Activated CD4-positive, alpha-beta T cell treated with anti-CD3 and anti-CD28 coated beads for 4 hours (primary cell): ENCODE measurements around the gene AMELY.
"Not testable (repeated sequence)": the region's sequence is repeated elsewhere in the genome, so short reads cannot be mapped to it uniquely, and the experiment has no call there.

Experiments used
- DNase-seq, 2 donors: peaks; one replicate each; pipeline ENCODE4 v3.0.0-alpha.2; 2020

AMELY gene, protein sequence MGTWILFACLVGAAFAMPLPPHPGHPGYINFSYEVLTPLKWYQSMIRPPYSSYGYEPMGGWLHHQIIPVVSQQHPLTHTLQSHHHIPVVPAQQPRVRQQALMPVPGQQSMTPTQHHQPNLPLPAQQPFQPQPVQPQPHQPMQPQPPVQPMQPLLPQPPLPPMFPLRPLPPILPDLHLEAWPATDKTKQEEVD

GRCh38 chrY:6911253-6911881 is at the start of gene AMELY:
TSS of gene AMELY (minus strand) at chrY:6911752. CDS start at chrY:6872608, 39,144 bp downstream.
- DNase-seq: no peak

- DNase-seq: no peak
Measured at GRCh38 chrY:6949947-6950346, 38.4 kb upstream of the AMELY start.

GRCh38 chrY:6948378-6948777 is 36.8 kb upstream of the AMELY start:
- DNase-seq: no peak

GRCh38 chrY:6947695-6948094 is 36.1 kb upstream of the AMELY start:
- DNase-seq: no peak

DNA sequence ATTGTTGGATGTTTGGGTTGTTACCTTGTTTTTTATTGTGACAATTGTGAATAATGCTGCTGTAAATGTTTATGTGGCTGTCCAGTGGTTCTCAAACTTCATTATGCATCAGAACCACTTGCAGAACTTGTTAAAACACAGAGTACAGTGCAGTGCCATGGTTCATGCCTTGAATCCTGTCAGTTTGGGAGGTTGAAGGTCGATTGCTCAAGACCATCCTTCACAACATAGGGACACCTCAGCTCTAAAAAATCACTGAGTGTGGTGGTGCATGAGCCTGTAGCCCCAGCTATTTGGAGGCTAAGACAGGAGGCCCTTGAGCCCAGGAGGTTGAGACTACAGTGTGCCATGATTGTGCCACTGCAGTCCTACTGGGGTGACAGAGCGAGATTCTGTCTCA is 23.9 kb upstream of the AMELY start:
- DNase-seq: no peak

DNA sequence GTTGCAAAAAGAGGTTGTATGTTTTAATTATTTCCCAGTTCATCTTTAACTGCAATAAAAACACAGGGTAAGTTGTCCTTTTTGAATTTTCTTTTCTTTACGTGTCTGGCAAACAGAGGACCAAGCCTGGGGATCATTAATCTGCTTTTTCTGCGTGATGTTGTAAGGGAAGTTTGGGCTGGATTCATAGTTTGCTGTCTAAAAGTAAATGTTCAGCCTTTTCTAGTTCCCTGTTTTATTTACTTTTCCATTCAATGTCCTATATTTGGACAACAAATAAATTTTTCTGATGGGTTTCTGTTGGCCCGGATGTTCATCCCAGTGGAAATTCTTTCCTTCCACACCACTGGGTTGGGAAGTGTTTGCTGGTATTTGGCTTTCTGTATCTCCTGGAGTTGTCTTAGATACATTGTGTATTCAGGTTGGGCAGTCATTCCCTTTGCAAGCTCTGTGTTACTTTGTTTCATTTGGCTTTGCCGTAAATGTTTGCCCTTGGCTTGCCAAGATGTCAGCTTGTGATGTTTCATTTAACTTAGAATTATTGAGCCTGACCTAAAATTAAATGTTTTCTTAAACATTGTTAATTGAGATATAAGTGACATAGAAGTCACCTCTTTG is 20.3 kb upstream of the AMELY start:
- DNase-seq: no peak

- DNase-seq: no peak
Measured at GRCh38 chrY:6929237-6929636, 17.7 kb upstream of the AMELY start.

- DNase-seq: no peak
Measured at GRCh38 chrY:6928265-6928664, 16.7 kb upstream of the AMELY start.

DNA sequence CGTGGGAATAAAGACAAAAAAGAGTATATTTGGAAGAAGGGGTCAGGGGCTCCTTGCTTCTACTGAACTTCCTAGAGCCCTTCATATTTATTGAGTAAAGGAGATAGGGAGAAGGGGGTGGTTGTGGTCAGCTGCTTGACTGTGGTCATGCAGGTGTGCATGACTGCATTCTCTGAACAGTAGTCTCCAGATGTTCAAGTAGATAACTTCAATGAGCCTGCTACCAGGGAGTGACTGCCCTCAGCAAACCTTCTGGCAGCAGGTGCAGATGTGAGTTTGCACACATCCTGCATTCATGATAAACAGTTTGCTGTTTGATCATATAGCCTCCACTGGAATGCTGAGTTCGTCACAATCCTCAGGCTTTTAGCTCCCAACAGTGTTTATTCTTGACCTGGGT is 9.5 kb upstream of the AMELY start:
- DNase-seq: no peak

GRCh38 chrY:6913362-6913761 is 1.8 kb upstream of the AMELY start:
- no peak for DNase-seq

- no peak for DNase-seq
Measured at GRCh38 chrY:6910372-6911252, 940 bp downstream of the AMELY start, which contains the start of gene TBL1Y. TSS of gene TBL1Y (plus strand) at chrY:6910697. CDS start at chrY:7025085, 114,388 bp downstream.

DNA sequence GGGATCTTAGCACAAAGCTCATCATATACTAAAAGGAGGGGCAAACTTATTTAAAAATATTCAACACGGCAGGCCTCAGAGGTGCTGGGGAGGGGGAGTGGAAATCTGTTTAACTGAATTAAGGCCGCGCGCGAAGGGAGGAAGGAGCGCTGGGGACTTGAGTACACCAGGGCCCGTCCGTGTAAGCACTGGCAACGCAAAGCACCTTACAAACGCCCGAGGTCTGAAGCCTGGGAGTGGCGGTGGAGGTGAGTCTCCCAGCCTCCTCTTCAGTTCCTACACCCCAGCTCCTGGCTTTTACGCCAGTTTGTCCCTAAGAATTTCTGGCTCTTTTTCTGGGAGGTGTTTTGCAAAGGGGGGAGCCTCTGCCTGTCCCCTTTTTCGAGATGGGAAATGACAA is 1.7 kb downstream of the AMELY start:
- DNase-seq: no peak

DNA sequence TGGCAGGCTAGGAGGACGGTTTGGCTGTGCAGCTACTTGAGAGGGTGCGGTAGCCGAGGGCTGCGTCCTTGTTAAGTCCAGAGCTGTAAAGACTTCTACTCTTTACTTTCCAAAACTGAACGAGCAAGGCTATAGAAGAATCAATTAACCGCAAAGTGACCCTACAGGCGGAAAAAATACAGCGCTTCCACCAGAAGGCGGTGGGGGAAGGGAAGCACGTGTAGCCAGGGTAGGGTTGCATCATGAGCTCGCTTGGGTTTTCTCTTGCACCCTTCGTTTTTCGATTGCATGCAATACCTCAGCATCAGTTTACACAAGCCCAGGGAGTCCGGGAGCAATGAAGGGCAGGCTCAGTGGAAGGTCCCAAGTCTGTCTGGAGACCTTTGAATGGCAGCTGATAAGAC is 2.4 kb downstream of the AMELY start:
- DNase-seq: no peak

DNA sequence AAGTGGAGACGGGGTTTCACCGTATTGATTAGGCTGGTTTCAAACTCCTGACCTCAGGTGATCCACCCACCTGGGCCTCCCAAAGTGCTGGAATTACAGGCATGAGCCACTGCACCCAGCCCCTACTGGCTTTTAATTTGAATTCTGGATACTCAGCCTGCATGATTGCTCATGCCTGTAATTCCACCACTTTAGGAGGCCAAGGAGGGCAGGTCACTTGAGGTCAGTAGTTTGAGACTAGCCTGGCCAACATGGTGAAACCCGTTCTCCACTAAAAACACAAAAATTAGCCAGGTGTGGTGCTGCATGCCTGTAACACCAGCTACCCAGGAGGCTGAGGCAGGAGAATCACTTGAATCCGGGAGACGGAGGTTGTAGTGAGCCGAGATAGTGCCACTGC is 3.5 kb downstream of the AMELY start:
- DNase-seq: not testable (repeated sequence)

DNA sequence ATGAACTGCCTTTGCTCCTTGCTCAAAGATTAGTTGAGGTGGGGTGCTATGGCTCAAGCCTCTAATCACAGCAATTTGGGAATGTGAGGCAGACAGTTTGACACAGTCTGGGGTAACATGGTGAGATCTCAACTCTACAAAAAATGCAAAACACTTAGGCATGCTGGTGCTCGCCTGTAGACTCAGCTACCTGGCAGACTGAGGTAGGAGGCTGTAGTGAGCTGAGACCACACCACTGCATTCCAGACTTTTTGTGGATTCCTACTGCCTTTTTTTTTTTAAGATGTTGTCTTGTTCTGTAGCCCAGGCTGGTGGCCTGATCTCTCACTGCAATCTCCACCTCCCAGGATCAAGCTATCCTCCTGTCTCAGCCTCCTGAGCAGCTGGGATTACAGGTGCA is 4.0 kb downstream of the AMELY start:
- DNase-seq: no peak

DNA sequence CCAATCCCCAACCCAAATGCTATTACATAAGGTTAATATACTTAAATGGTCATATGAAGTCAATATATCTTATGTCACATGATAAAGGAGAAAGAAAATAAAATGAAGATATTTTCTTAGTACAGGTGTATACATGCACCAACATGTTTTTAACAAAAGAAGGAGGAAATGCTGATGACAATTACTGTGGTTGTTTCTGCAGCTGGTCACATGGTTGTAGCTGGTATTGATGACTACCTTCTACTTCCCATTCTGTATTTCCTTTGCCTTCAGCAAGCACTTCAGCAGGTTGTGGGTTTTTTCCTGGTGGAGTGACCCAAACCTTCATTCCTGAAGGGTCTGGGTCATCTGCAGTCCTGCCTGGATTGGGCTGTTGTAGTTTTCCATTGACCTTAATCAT is 9.4 kb downstream of the AMELY start:
- DNase-seq: not testable (repeated sequence)

GRCh38 chrY:6895236-6895635 is 16.3 kb downstream of the AMELY start:
- no peak for DNase-seq

DNA sequence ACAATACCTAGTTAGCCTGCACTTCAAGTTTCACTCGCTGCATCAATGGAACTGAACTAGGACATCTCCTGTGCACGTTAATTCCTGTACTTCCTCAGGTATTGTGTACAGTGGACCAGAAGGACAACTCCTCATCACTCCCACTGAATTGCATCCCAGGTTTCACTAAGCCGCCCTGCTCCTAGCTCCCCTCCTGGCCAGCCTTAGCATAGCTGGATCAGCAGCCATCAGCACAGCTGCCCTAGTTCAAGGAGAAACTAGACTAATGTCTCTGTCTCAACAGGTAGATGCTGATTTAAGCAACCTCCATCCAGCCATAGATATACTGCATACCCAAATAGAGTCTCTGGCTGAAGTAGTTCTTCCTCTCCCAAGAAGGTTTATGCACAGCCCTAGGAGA is 17.1 kb downstream of the AMELY start:
- no peak for DNase-seq

DNA sequence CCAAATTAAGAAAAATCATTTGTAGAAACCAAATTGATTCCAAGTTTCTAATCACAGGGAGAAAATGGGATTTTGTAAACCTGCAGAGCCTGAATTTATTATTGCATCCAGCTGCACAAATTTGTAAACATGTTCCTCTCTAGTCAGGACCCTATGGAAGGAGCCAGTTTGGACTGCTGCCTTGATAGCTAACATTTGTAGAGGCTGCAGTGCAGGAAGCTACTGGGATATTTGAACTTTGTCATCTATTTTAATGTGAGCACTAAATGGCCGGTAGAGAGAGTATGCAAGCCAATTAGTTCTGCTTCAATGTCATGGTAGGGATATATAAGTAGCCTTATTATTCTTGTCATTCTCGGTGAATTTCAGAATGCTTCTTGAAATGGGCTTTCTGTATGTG is 62.2 kb downstream of the AMELY start:
- DNase-seq: no peak

GRCh38 chrY:6842650-6843049 is 68.9 kb downstream of the AMELY start:
- DNase-seq: not testable (repeated sequence)
